D341Med (cell line): ENCODE data around the gene GSTM2.

Source experiments
- DNase-seq: peaks from one replicate; pipeline ENCODE4 v3.0.0; 2012; ENCODE audit warnings: low spot score

GSTM2 gene

DNA sequence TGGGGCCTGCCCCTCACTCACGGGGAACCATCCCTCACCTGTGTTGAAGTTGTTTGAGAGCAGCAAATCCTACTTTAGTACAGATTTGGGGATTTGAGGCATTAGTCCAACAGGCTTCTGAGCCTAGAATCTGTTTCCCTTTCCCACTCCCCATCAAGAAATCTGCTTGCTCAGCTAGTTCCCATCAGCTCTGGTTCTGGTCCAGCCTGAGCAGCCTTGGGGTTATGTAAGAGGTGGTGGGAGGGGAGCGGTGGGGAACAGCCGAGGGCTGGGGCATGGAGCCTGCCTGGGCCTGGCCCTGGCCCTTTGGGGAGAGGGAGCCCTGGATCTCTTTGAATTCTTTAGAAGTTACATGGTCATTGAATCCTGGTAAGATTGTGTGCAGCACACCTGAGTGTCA is 48.3 kb downstream of the GSTM2 start:
- DNase-seq, result no peak

DNA sequence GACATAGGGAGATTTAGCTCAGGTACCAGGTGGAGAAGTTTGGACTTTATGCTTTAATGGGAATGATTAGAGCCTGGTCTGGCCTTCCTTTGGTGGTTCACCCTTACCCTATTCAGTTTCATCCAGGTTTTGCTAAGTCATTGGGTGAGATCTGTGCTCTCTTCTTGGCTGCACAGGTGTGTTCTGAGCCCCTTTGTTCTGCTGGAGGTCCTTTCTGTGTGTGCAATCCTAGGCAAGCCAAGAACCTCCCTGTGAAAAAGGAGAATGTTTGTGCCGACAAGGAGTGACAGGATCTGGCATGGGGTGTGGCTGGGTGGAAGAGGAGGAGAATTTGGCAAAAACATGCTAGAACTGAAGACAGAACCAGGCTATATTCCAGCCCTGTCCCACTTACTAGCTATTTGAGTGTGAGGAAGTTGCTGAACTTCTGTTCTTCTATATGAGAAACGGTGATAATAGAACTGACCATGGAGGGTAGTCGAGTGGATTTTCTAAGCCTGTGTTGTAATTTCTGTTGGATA is 48.8 kb downstream of the GSTM2 start:
- DNase-seq, result no peak

DNA sequence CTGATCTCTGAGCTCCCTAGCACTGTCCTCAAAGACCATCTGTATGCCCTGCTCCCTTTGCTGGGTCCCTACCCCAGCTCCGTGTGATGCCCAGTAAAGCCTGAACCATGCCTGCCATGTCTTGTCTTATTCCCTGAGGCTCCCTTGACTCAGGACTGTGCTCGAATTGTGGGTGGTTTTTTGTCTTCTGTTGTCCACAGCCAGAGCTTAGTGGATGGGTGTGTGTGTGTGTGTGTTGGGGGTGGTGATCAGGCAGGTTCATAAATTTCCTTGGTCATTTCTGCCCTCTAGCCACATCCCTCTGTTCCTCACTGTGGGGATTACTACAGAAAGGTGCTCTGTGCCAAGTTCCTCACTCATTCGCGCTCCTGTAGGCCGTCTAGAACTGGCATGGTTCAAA is 49.9 kb downstream of the GSTM2 start:
- DNase-seq, result no peak

- no peak for DNase-seq
These were observed 50.6 kb downstream of the GSTM2 start for GRCh38 chr1:109718495-109718894.

DNA sequence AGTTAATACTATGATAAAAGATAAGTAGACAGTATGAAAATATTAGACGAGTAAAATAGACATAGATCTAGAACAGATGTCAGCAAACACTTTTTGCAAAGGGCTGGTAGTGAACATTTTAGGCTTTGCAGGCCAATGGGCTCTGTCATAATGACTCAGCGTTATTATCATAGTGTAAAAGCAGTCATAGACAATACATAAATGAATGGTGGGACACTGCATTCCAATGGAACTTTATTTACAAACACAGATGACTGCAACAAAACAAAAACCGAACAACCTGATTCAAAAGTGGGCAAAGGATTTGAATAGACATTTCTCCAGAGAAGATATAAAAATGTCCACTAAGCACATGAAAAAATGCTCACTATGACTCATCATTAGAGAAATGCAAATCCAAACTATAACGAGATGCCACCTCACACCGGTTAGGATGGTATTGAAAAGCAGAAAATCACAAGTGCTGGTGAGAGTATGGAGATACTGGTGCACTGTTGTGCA is 51.5 kb downstream of the GSTM2 start:
- DNase-seq, result no peak

DNA sequence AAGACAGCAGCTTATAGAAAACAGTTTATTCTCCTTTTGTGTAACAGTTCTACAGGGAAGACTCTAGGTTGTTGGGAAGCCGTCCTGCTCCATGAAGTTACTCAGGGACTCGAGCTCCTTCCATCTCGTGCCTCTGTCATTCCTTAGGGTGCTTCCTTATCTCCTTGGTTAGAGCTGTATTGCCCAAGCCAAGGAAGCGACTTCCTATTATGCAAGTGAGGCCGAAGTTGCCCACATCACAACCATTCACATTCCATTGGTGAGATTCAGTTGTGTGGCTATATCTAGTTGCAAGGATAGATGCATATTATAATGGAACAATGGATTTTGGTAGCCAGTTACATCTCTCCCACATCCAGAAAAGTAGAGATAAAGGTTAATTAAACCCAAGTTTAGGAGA is 53.2 kb downstream of the GSTM2 start:
- no peak for DNase-seq

GRCh38 chr1:109721971-109722370 is 54.1 kb downstream of the GSTM2 start:
- no peak for DNase-seq

DNA sequence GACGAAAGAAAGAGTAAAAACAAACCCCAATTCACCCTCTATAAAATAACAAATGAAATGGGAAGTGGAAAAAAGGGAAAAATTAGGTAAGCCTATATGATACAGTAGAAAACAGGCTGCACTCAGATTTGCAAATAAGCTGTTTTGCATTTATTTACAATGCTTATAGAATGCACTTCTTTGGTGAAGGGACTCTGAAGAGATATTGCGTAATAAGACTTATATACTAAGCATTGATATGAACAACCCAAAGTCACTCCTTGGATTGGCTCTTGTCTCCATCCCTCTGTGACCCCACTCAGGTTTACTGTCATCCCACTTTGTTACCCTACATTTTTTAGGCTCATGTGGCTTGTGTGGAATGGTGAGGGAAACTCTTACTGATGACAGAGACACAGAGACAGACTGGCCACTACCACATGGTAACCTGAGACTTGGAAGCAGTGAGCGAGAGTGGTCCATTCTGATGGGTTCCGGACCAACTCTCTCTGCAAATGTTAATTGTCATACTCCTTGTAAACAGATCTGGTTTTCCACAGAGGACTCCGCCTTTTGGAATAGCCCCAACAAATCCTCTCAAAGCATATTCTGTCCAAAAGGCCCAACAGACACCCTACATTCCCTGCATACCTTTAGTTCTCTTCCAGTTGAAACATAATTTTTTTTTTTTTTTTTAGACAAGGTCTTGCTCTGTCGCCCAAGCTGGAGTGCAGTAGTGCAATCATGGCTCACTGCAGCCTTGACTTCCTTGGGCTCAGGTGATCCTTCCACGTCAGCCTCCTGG is 55.2 kb downstream of the GSTM2 start:
- no peak for DNase-seq
